Activated CD4-positive, alpha-beta memory T cell treated with anti-CD3 and anti-CD28 coated beads for 36 hours (primary cell): ENCODE data around the gene APOD. TPM values are rescaled to one million over a fixed set of nuclear protein-coding genes. Genes with fewer than 3 reads are reported as not detected.
A peak's percentile ranks its signal among the peaks of the same experiment; 100 is the strongest.
"Not testable (repeated sequence)": the region's sequence is repeated elsewhere in the genome, so short reads cannot be mapped to it uniquely, and the experiment has no call there.

Source experiments
- CTCF ChIA-PET: fragments of 350-600 bp; sonication (Branson Sonifier 250); formaldehyde crosslinking; loops from one replicate; lab custom pipeline; 2021; ENCODE audit warnings: antibody characterized with exemption, inconsistent platforms; lab: Charles Lee
- POLR2A ChIA-PET: fragments of 350-600 bp; sonication (Branson Sonifier 250); formaldehyde crosslinking; loops from one replicate; lab custom pipeline; 2021; ENCODE audit warnings: antibody characterized with exemption; lab: Charles Lee
- DNase-seq: peaks from one replicate; pipeline ENCODE4 v3.0.0-alpha.2; 2020
- H3K27ac Mint-ChIP-seq: one replicate; pipeline ENCODE4 v1.8.0; 2021; ENCODE audit warnings: mixed read lengths
- H3K27me3 Mint-ChIP-seq: one replicate; pipeline ENCODE4 v1.8.0; 2021; ENCODE audit warnings: mixed read lengths
- H3K36me3 Mint-ChIP-seq: one replicate; pipeline ENCODE4 v1.8.0; 2021; ENCODE audit warnings: mixed read lengths
- H3K4me1 Mint-ChIP-seq: one replicate; pipeline ENCODE4 v1.8.0; 2021; ENCODE audit warnings: low read depth, mixed read lengths
- H3K4me3 Mint-ChIP-seq: one replicate; pipeline ENCODE4 v1.8.0; 2021; ENCODE audit warnings: mild to moderate bottlenecking, mixed read lengths
- H3K9me3 Mint-ChIP-seq: one replicate; pipeline ENCODE4 v1.8.0; 2021; ENCODE audit warnings: mixed read lengths
- intact Hi-C: fragments of 100-400 bp; cut with micrococcal nuclease; formaldehyde crosslinking; loops from one replicate; pipeline ENCODE4 v1.15.1; 2023
- total RNA-seq, 2 experiments: library from RNA; stranded (reverse); gene quantifications; one replicate each; pipeline ENCODE4 v1.2.3, GENCODE V29; 2021

APOD gene
- under 1 TPM; 0.48 to 0.59 TPM for total RNA-seq

DNA sequence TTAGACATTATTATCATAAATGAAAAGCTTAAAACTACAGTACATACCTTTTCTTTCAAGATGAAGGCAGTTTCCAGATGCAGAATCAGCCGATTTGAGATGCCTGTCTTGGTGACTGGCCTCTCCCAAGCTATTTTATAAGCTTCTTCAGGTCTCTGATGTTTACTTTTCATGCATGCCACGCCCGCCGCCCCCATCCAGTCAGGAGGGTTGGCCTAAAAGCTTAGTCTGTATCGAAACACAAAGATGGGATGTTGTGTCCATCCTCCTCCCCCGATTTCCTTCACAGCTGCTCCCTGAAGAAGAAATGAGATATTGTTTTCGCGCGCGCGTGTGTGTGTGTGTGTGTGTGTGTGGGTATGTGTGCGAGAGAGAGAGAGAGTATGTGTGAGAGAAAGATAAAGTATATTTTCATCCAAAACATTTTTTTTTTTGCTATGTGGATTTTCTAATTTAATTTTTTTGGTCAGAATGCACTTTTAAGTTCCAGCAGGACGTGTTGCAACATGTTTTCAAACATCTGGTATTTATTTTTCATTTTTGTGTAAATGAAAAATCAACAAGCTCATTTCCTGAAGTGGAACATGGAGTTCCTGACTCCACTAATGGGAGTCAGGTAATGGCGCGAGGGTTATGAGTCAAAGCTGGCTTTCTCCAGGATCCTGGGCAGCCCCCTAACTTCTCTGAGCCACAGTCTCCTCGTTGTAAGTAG lies at the start of gene APOD:
APOD (minus strand) TSS at position 110 of the 712 bp plus-strand sequence. CDS start 4,479 bp downstream, outside the sequence.
- Mint-ChIP-seq H3K36me3 (no peaks in the 10 kb centered on the region), H3K9me3 (no peaks in the 10 kb centered on the region), H3K4me1 (peaks cover 5% of the 10 kb centered on the region), H3K27me3 (peaks cover 4% of the 10 kb centered on the region), H3K27ac (no peak within 1 kb of the TSS), H3K4me3 (no peak within 1 kb of the TSS)
- CTCF ChIA-PET, result interaction anchor here (0.8 kb wide), 1 partner anchor 27 kb away, joined by 3 read pairs; no protein-coding TSS in a partner anchor
- peak; percentile 32 for DNase-seq
- POLR2A ChIA-PET, result interaction anchor here (1.1 to 1.3 kb wide), 2 partner anchors 26 to 41 kb away, joined by 3 read pairs; partner anchors contain the start of gene PPP1R2
- intact Hi-C loops, result no loop called here

DNA sequence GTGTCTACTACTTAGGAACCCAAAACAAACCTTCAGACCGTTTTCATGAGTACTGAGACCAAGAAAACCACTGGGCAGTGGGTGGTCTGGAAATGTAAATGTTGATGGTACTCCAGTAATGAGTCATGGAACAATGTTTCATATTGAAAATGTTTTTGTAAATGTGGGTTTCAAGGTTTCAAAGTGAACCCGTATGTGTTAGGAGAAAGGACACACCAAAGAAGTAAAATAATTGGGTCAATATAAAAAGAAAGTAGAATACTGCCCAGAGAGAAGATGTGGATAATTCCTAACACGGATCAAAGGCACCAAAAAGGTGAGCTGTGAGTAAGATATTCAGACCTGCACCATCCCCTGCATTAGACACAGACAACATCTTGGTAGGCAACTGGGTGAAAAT lies 49.6 kb upstream of the APOD start:
- intact Hi-C loops, H3K27me3 Mint-ChIP-seq, H3K9me3 Mint-ChIP-seq, POLR2A ChIA-PET, DNase-seq, CTCF ChIA-PET, H3K36me3 Mint-ChIP-seq: not testable (repeated sequence)
- Mint-ChIP-seq H3K27ac (peak overlapping the region; percentile 85), H3K4me3 (peak overlapping the region; percentile 45), H3K4me1 (peaks cover 16% of the 10 kb centered on the region)

DNA sequence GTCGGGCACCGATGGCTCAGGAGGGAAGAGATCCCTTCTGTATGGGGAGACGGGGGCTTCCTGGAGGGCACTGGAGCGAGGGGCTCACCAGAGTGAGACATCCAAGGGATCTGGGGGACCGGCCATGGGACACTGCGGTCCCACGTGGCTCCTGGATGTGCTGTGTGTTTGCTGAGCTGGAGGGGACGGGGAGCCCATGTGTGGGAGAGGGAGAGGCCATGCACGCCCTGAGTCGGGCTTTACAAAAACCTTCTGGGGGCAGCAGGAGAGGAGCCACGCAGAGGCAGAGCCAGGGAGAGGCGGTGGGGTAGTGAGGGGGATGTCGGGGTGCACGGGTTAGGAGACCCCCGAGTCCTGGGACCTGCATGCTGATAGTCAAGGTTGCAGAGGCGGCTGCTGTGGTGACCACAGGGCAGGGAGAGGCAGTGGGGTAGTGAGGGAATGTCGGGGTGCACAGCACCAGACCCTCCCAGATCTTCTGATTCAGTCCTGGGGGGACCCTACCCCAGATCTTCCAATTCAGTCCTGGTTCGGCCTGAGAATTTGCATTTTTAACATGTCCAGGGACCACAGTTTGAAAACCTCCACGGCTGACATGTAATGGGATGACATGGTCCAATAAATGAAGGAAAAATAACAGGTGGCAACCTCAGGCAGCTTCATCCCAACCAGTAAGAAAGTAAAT lies 48.9 kb upstream of the APOD start:
- intact Hi-C loops, DNase-seq, H3K27me3 Mint-ChIP-seq, H3K36me3 Mint-ChIP-seq, POLR2A ChIA-PET, CTCF ChIA-PET, H3K9me3 Mint-ChIP-seq: not testable (repeated sequence)
- Mint-ChIP-seq H3K4me3 (peak overlapping the region; percentile 46), H3K4me1 (peaks cover 16% of the 10 kb centered on the region), H3K27ac (peak overlapping the region; percentile 89)

DNA sequence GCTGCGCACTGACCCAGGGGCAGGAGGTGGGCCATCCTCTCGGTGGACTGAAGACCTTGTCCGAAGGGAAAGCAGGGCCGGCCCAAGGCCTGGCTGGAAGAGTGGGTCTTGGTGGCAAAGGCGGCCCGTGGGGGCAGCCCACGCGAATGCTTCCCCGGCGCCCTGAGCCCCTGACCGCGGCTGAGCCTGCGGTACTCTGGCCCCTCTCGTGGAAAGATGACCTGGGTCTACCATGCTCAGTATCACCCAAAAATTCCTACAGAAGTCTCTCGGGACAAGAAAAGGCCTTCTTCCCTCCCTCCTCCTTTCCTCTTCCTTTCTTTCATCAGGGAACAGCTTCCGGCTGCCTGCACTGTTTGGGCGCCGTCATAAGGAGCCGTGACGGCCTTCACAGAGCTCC lies 48.3 kb upstream of the APOD start:
- CTCF ChIA-PET, H3K27me3 Mint-ChIP-seq, POLR2A ChIA-PET, intact Hi-C loops, DNase-seq, H3K36me3 Mint-ChIP-seq, H3K9me3 Mint-ChIP-seq, H3K4me3 Mint-ChIP-seq: not testable (repeated sequence)
- Mint-ChIP-seq H3K4me1 (peaks cover 15% of the 10 kb centered on the region), H3K27ac (peak overlapping the region; percentile 89)

DNA sequence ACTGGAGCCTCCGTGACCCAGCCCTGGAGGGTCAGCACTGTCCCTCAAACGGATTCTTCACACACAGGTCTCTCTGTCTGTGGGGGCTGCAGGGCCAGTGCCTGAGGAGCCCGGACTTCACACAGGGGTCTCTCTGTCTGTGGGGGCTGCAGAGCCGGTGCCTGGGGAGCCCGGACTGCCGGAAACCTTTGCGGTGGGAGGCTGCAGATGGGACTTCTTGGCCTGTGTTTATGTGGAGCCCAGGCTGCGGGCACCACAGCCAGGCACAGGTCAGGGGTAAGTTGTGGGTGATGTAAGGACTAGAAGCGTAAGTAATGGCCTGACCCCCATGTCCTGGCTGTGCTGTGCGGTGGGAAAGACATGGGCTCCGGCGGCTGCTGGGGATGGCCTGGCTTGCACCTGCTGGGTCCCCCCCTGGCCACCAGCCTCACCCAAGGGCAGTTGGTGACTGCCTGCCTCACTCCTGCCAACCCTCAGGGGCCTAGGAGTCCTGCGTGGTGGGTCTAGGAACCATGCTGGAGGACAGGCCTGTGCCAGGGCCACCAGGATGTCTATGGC lies 47.3 kb upstream of the APOD start:
- not testable (repeated sequence) for H3K4me3 Mint-ChIP-seq

DNA sequence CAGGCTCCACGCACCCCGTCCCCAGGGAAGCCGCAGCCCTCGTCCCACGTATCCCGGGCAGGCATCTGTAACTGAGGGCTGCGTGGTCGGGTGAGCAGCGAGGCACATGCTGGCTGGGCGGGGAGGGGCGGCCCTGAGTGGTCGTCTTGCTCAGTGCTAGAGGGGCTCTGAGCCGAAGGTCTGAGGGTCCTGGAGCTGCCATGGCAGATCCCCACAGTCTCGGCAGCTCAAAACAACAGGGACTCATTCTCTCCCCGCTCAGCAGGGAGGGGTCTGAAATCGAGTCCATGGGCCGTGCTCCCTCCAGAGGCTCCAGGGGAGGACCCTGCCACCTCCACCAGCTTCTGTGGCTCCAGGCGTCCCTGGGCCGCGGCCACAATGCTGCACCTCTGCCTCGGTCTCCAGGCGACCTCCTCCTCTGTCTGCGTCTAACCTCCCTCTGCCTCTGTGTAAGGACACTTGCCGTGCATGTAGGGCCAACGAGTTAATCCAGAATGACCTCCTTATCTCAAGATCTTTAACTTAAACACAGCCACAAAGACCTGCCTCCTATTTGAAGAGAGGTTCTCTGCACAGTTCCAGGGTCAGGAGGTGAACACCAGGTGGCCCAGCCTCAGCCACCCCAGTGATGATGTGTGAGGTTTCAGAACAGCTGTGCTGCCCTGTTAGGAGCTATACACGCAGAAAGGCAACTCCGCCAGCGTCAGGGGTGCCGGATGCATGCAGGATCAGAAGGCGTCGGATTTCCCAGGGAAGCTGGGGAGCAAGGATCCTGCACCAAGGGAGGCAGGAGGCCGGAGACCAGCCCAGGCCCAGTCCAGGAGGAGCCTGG lies 46.6 kb upstream of the APOD start:
- DNase-seq, result peak; percentile 24
- H3K4me3 Mint-ChIP-seq, H3K27me3 Mint-ChIP-seq, H3K9me3 Mint-ChIP-seq, H3K27ac Mint-ChIP-seq, CTCF ChIA-PET, intact Hi-C loops, H3K36me3 Mint-ChIP-seq, POLR2A ChIA-PET: not testable (repeated sequence)
- H3K4me1 Mint-ChIP-seq, result peaks cover 17% of the 10 kb centered on the region

More for the DNA sequence above, 47.3 kb upstream of the APOD start:
- H3K27me3 Mint-ChIP-seq, intact Hi-C loops, DNase-seq, POLR2A ChIA-PET, H3K27ac Mint-ChIP-seq, H3K36me3 Mint-ChIP-seq, H3K9me3 Mint-ChIP-seq, CTCF ChIA-PET: not testable (repeated sequence)
- H3K4me1 Mint-ChIP-seq, result peaks cover 17% of the 10 kb centered on the region

DNA sequence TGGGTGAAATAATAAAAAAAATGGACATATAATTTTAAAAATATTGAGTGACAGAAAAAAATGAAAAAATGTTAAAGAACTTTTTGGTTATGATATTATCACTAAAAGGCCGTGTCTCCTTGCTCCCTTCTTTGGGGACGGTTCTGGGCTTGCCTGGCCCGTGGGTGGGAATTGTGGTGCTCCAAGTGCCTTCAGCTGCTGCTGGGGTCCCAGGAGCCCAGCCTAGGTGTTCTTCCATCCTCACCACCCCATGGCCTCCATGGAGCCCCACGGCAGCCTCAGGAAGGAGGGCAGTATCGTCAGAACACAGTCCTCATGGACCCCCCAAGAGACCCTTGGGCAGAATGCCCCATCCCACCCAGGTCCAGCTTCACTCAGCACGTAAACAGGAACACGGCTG lies 45.9 kb upstream of the APOD start:
- H3K36me3 Mint-ChIP-seq, H3K9me3 Mint-ChIP-seq, H3K27ac Mint-ChIP-seq, CTCF ChIA-PET, H3K27me3 Mint-ChIP-seq, DNase-seq, intact Hi-C loops, POLR2A ChIA-PET, H3K4me3 Mint-ChIP-seq: not testable (repeated sequence)
- H3K4me1 Mint-ChIP-seq, result peaks cover 17% of the 10 kb centered on the region

DNA sequence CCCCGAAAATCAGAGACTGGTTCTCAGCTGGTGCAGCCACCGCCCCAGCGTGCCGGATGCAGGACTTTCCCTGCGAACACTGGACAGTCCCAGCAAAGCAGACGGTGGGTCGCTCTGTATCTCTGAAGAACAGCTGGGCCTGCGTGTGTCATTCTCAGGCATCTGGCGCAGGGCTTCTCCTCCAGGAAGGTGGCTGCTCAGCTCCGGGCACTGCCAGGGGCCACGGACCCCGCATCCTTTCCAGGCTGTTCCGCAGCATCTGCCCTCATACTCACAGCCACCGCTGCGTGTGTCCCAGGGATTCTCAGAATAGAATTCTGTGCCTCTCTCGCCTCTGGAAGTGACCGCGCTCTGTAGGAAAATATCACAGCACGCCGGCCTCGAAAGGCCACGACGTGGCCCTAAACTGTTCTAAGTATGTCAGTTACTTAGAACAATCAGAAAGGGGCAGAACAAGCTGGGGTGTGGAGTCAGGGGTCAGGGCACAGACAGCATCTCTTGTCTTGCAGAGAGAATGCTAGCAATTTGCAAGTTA lies 44.7 kb upstream of the APOD start:
- intact Hi-C loops, H3K27me3 Mint-ChIP-seq, H3K36me3 Mint-ChIP-seq, H3K27ac Mint-ChIP-seq, POLR2A ChIA-PET, H3K9me3 Mint-ChIP-seq, H3K4me3 Mint-ChIP-seq, CTCF ChIA-PET, DNase-seq: not testable (repeated sequence)
- H3K4me1 Mint-ChIP-seq, result peaks cover 17% of the 10 kb centered on the region

DNA sequence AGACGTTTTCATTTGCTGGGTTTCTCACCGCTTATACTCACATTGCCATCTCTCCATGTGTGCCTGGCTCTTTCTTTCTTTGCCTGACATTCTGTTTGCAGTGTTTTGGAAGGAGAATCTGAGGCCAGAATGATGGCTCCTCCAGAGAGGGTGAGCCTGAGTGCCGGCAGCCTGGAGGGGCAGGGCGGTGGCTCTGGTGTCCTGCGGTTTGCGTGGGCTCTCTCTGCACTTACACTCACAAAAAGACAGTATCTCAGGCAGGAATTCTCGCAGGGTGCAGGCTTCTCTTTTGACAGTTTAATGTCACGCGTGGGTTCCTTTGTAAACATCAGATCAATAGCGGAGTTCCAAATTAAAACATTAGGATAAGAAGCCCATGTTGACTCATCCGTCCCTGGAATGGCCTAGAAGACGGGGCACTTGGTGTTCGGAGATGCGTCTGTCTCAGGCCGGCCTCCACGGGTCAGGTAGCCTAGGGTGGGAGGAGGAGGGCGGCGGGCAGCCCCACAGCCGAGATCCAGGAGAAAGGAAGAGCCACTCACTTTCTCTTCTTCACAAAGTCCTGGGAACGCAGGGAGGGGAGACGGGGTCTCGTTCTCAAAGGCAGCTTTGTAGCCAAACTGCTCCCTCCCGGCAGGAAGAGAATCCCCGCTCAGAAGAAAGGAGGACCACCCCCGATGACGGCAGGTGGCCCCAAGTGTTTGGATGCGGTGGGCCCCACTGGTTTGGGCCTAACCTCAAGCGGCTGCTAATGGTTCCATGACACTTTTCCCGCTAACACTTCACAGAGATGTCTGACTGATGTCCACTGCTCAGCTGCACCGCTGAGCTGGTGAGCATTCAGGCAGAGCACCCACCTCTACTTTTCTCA lies 44.0 kb upstream of the APOD start:
- Mint-ChIP-seq H3K4me1 (peaks cover 12% of the 10 kb centered on the region), H3K4me3 (peak overlapping the region; percentile 28)
- H3K27ac Mint-ChIP-seq, POLR2A ChIA-PET, H3K27me3 Mint-ChIP-seq, CTCF ChIA-PET, intact Hi-C loops, H3K9me3 Mint-ChIP-seq, DNase-seq, H3K36me3 Mint-ChIP-seq: not testable (repeated sequence)

DNA sequence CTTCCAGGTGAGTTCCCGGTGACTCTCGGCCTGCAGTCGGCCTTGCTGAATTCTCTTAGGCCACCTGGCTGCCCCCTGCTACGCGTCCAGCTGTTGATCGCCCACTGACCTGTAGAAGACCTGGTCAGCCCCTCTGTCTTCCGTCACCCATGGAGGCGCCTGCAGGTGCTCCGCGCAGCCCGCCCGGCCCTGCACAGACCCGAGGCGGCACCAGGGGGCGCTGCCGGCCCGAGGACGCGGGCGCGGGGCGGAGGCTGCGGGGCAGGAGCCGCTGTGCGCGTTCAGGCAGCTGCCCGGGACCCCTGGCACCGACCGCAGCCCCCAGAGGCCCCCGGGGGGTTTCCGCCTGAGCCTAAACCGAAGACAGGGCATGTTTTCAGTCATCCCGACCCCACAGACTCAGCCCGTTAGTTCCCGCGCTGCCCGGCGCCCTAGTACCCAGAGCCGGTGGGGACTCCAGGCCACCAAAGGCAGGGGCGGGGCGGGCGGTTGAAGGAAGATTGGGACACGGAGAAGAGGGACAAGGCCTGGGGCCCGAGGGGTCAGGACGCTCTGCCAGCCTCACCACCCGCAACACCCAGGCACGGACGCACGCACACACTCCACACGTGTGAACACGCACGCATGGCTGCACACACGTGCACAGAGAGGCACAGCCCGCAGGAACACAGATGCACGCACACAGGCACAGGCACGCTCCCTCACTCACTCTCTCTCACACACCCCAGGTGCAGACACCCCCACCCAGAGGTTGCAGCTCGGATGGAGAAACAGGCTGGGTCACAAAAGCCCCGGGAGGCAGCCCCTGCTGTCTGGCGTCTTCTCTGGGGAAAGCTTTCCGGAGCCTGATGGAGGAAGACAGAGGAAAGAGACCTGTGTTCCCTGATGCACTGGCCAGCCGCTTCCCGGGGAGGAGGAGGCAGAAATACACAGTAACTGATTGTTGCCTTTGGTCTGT lies 41.1 kb upstream of the APOD start:
- H3K9me3 Mint-ChIP-seq, CTCF ChIA-PET, POLR2A ChIA-PET, H3K36me3 Mint-ChIP-seq, H3K4me1 Mint-ChIP-seq, H3K27ac Mint-ChIP-seq, H3K27me3 Mint-ChIP-seq, intact Hi-C loops: not testable (repeated sequence)
- DNase-seq, result peak; percentile 31
- peak overlapping the region; percentile 39 for H3K4me3 Mint-ChIP-seq
